Neural cell (in vitro differentiated cells): ENCODE measurements around the gene VPS33A. TPM values are rescaled to one million over a fixed set of nuclear protein-coding genes. Genes with fewer than 3 reads are reported as not detected.

Source experiments
- H2AFZ ChIP-seq: fragments of 200-600, 300-800 bp; sonication (generic), shearing (Covaris generic); 2 replicates; pipeline ENCODE4 v1.6.0; 2014; ENCODE audit warnings: low read depth, mild to moderate bottlenecking, antibody characterized with exemption, low read length, moderate library complexity
- H3F3A ChIP-seq: fragments of 200-600 bp; shearing (Covaris generic); 2 replicates; pipeline ENCODE4 v1.6.1; 2016; ENCODE audit warnings: mild to moderate bottlenecking, moderate library complexity, mixed read lengths, antibody characterized with exemption, low read length; ENCODE audit not compliant: insufficient read depth, poor library complexity, severe bottlenecking
- H3K27ac ChIP-seq: fragments of 200-600, 300-800 bp; sonication (generic), shearing (Covaris generic); 2 replicates; pipeline ENCODE4 v1.5.1; 2014; ENCODE audit warnings: mild to moderate bottlenecking, low read length, moderate library complexity
- H3K27me3 ChIP-seq: fragments of 300-800, 200-600 bp; sonication (generic), shearing (Covaris generic); 2 replicates; pipeline ENCODE4 v1.6.0; 2014; ENCODE audit warnings: mild to moderate bottlenecking, low read depth, low read length, moderate library complexity; ENCODE audit not compliant: insufficient read depth
- H3K36me3 ChIP-seq: fragments of 300-800, 200-600 bp; sonication (generic), shearing (Covaris generic); 2 replicates; pipeline ENCODE4 v1.5.1; 2014; ENCODE audit warnings: mild to moderate bottlenecking, antibody characterized with exemption, low read length, moderate library complexity; ENCODE audit not compliant: insufficient read depth
- H3K4me2 ChIP-seq: fragments of 300-800, 200-600 bp; sonication (generic), shearing (Covaris generic); 2 replicates; pipeline ENCODE4 v1.6.0; 2014; ENCODE audit warnings: mild to moderate bottlenecking, low read length
- H3K4me3 ChIP-seq: fragments of 300-800, 200-600 bp; sonication (generic), shearing (Covaris generic); 2 replicates; pipeline ENCODE4 v1.5.1; 2014; ENCODE audit warnings: mild to moderate bottlenecking, low read length, moderate library complexity
- H3K79me2 ChIP-seq: fragments of 200-600 bp; shearing (Covaris generic); replicated peaks from 2 replicates; pipeline ENCODE4 v1.6.0; 2014; ENCODE audit warnings: mild to moderate bottlenecking, low read length, moderate library complexity; ENCODE audit not compliant: insufficient read depth
- H3K9ac ChIP-seq: fragments of 300-800, 200-600 bp; sonication (generic), shearing (Covaris generic); 2 replicates; pipeline ENCODE4 v1.6.1; 2016; ENCODE audit warnings: mild to moderate bottlenecking, low read length, mixed read lengths
- H3K9me2 ChIP-seq: fragments of 200-600 bp; shearing (Covaris generic); 2 replicates; pipeline ENCODE4 v1.6.1; 2016; ENCODE audit warnings: mild to moderate bottlenecking, low read length, mixed read lengths; ENCODE audit not compliant: insufficient read depth
- H3K9me3 ChIP-seq: fragments of 200-600, 300-800 bp; sonication (generic), shearing (Covaris generic); 2 replicates; pipeline ENCODE4 v1.6.1; 2016; ENCODE audit warnings: mild to moderate bottlenecking, mixed run types, low read length, moderate library complexity, mixed read lengths
- H4K20me1 ChIP-seq: fragments of 200-600 bp; shearing (Covaris generic); 2 replicates; pipeline ENCODE4 v1.6.1; 2016; ENCODE audit warnings: mild to moderate bottlenecking, mixed run types; ENCODE audit not compliant: insufficient read depth
- EP300 ChIP-seq: fragments of 450-650 bp; conservative IDR thresholded peaks from 2 replicates; pipeline ENCODE4 v1.6.1; 2014; ENCODE audit warnings: antibody characterized with exemption, mild to moderate bottlenecking, moderate library complexity; ENCODE audit not compliant: poor library complexity, severe bottlenecking
- EZH2 ChIP-seq: fragments of 200-600, 300-800 bp; shearing (Covaris generic), sonication (generic); IDR thresholded peaks from 2 replicates; pipeline ENCODE4 v1.6.1; 2014; ENCODE audit warnings: antibody characterized with exemption, low read length, borderline replicate concordance, mild to moderate bottlenecking; ENCODE audit not compliant: insufficient read depth, poor library complexity, severe bottlenecking
- MXI1 ChIP-seq: fragments of 450-650 bp; conservative IDR thresholded peaks from 2 replicates; pipeline ENCODE4 v1.6.1; 2014; ENCODE audit warnings: antibody characterized with exemption, mild to moderate bottlenecking; ENCODE audit not compliant: poor library complexity, severe bottlenecking
- POLR2AphosphoS5 ChIP-seq: IDR thresholded peaks from 2 replicates; pipeline ENCODE4 v1.6.1; 2012
- RAD21 ChIP-seq: fragments of 450-650 bp; conservative IDR thresholded peaks from 2 replicates; pipeline ENCODE4 v1.6.1; 2014; ENCODE audit warnings: antibody characterized with exemption, mild to moderate bottlenecking, moderate library complexity
- SMC3 ChIP-seq: fragments of 450-650 bp; conservative IDR thresholded peaks from 2 replicates; pipeline ENCODE4 v1.6.1; 2014; ENCODE audit warnings: antibody characterized with exemption, mild to moderate bottlenecking, moderate library complexity; ENCODE audit not compliant: poor library complexity
- TAF1 ChIP-seq: IDR thresholded peaks from 2 replicates; pipeline ENCODE4 v1.6.1; 2012; ENCODE audit warnings: low read depth
- polyA plus RNA-seq: library from polyadenylated mRNA; depleted of rRNA; stranded (reverse); fragments of >200 nt; gene quantifications from 2 replicates; pipeline ENCODE4 v1.2.3, GENCODE V29; 2014
- TF ChIP-seq, protein P1 (sequence below): fragments of 450-650 bp; IDR thresholded peaks from 2 replicates; pipeline ENCODE4 v1.5.1; 2014; ENCODE audit warnings: antibody characterized with exemption, mild to moderate bottlenecking, moderate library complexity; ENCODE audit not compliant: poor library complexity, severe bottlenecking
- TF ChIP-seq, protein P2 (sequence below): IDR thresholded peaks from 2 replicates; pipeline ENCODE4 v1.6.1; 2012; ENCODE audit warnings: borderline replicate concordance

Gene VPS33A
- polyA plus RNA-seq, 1 donor from 2014 or later, result 40.9 TPM

DNA sequence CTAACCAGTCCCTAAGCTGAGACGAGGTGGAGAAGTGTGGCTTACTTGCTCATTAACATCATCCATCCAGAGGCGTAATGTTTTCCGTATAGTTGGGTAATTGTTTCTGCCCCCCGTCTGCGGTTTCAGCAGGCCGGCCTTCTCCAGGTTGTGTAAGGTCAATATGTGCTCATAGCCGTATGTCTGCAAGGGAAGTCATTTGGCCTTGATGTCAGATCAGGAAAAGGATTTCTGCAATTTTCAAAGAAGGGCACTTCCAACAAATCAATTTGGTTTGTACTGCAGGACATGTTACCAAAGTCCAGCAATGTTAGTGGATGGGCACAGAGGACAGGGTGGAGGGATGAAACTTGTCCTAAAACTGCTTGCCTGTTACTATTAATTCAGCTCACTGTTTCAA lies 30.6 kb downstream of the VPS33A start:
- H3F3A ChIP-seq, result no peaks in the 10 kb centered on the region
- no peak for TF ChIP-seq EP300
- TF ChIP-seq EZH2, result no peak
- TF ChIP-seq RAD21, result no peak
- TF ChIP-seq, protein P1, sequence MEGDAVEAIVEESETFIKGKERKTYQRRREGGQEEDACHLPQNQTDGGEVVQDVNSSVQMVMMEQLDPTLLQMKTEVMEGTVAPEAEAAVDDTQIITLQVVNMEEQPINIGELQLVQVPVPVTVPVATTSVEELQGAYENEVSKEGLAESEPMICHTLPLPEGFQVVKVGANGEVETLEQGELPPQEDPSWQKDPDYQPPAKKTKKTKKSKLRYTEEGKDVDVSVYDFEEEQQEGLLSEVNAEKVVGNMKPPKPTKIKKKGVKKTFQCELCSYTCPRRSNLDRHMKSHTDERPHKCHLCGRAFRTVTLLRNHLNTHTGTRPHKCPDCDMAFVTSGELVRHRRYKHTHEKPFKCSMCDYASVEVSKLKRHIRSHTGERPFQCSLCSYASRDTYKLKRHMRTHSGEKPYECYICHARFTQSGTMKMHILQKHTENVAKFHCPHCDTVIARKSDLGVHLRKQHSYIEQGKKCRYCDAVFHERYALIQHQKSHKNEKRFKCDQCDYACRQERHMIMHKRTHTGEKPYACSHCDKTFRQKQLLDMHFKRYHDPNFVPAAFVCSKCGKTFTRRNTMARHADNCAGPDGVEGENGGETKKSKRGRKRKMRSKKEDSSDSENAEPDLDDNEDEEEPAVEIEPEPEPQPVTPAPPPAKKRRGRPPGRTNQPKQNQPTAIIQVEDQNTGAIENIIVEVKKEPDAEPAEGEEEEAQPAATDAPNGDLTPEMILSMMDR, result no peak
- no peak for TF ChIP-seq POLR2AphosphoS5
- no peak for TF ChIP-seq TAF1
- no peak for TF ChIP-seq MXI1
- TF ChIP-seq SMC3, result no peak
- TF ChIP-seq, protein P2, sequence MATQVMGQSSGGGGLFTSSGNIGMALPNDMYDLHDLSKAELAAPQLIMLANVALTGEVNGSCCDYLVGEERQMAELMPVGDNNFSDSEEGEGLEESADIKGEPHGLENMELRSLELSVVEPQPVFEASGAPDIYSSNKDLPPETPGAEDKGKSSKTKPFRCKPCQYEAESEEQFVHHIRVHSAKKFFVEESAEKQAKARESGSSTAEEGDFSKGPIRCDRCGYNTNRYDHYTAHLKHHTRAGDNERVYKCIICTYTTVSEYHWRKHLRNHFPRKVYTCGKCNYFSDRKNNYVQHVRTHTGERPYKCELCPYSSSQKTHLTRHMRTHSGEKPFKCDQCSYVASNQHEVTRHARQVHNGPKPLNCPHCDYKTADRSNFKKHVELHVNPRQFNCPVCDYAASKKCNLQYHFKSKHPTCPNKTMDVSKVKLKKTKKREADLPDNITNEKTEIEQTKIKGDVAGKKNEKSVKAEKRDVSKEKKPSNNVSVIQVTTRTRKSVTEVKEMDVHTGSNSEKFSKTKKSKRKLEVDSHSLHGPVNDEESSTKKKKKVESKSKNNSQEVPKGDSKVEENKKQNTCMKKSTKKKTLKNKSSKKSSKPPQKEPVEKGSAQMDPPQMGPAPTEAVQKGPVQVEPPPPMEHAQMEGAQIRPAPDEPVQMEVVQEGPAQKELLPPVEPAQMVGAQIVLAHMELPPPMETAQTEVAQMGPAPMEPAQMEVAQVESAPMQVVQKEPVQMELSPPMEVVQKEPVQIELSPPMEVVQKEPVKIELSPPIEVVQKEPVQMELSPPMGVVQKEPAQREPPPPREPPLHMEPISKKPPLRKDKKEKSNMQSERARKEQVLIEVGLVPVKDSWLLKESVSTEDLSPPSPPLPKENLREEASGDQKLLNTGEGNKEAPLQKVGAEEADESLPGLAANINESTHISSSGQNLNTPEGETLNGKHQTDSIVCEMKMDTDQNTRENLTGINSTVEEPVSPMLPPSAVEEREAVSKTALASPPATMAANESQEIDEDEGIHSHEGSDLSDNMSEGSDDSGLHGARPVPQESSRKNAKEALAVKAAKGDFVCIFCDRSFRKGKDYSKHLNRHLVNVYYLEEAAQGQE, result no peak
- no peaks in the 10 kb centered on the region for H3K36me3 ChIP-seq
- H3K4me2 ChIP-seq, result no peak overlapping the region
- H3K27ac ChIP-seq, result no peak overlapping the region
- no peaks in the 10 kb centered on the region for H3K9me2 ChIP-seq
- H3K9ac ChIP-seq, result no peak overlapping the region
- H2AFZ ChIP-seq, result no peak overlapping the region
- H3K9me3 ChIP-seq, result no peaks in the 10 kb centered on the region
- H4K20me1 ChIP-seq, result no peaks in the 10 kb centered on the region
- H3K79me2 ChIP-seq, result no peaks in the 10 kb centered on the region
- no peak overlapping the region for H3K4me3 ChIP-seq
- no peaks in the 10 kb centered on the region for H3K27me3 ChIP-seq

DNA sequence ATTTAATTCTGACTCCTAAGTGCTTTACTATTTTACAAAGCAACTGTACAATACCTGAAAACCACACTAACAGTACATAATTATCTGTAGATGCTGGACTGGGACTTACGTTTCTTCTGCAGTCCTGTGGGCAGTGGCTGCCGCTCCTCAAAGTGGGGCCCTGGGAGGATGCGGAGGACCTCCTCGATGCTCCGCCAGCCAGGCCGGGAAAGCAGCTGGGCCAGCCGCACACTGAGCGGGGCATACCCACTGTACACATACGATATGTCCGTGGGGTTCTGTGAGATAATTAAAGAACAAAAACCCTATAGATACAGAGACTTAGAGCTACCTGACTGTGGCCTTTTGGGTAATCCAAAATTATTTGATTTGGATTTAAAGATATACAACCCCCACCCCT lies 33.6 kb downstream of the VPS33A start:
- TF ChIP-seq TAF1 (no peak), POLR2AphosphoS5 (no peak), EP300 (no peak), RAD21 (no peak), MXI1 (no peak), SMC3 (no peak), EZH2 (no peak)
- TF ChIP-seq, protein P1, result no peak
- TF ChIP-seq, protein P2, result no peak
- Histone ChIP-seq H3K4me3 (no peak overlapping the region), H3K9ac (no peak overlapping the region), H3K36me3 (no peaks in the 10 kb centered on the region), H3K27me3 (no peaks in the 10 kb centered on the region), H3F3A (no peaks in the 10 kb centered on the region), H3K27ac (no peak overlapping the region), H3K9me2 (no peaks in the 10 kb centered on the region), H3K4me2 (no peak overlapping the region), H3K9me3 (no peaks in the 10 kb centered on the region), H4K20me1 (no peaks in the 10 kb centered on the region), H3K79me2 (no peaks in the 10 kb centered on the region), H2AFZ (no peak overlapping the region)
